A673 (cell line): Measurements from ENCODE around the gene GNPTAB. TPM values are rescaled to one million over a fixed set of nuclear protein-coding genes. Genes with fewer than 3 reads are reported as not detected.

Source experiments
- BruUV-seq: library from RNA; stranded (reverse); fragments of 400-500 nt; replicated peaks from 2 replicates; lab custom pipeline; 2021; lab: Mats Ljungman, UMichigan
- CTCF ChIA-PET: fragments of 300-600 bp; sonication (Branson Sonifier 250); formaldehyde crosslinking; loops from one replicate; lab custom pipeline; 2022; ENCODE audit warnings: antibody characterized with exemption; lab: Charles Lee
- POLR2A ChIA-PET: fragments of 300-600 bp; sonication (Branson Sonifier 250); formaldehyde crosslinking; loops from one replicate; lab custom pipeline; 2022; ENCODE audit warnings: antibody characterized with exemption; ENCODE audit not compliant: low non-redundant PET; lab: Charles Lee
- DNase-seq: peaks from one replicate; pipeline ENCODE4 v3.0.0-alpha.2; 2015; ENCODE audit warnings: low spot score
- H3K27ac ChIP-seq: fragments of 200-600 bp; sonication (generic); 2 replicates; pipeline ENCODE4 v1.5.1; 2016; ENCODE audit warnings: mixed run types, low read depth, mild to moderate bottlenecking, mixed read lengths, antibody characterized with exemption, low read length; ENCODE audit not compliant: poor library complexity, severe bottlenecking
- H3K27me3 ChIP-seq: fragments of 200-600 bp; sonication (generic); replicated peaks from 2 replicates; pipeline ENCODE4 v1.6.1; 2017; ENCODE audit warnings: mixed run types, low read depth, mild to moderate bottlenecking, mixed read lengths, antibody characterized with exemption, low read length; ENCODE audit not compliant: insufficient read depth, poor library complexity
- H3K36me3 ChIP-seq: fragments of 200-600 bp; sonication (generic); 2 replicates; pipeline ENCODE4 v1.6.1; 2016; ENCODE audit warnings: mixed run types, mild to moderate bottlenecking, mixed read lengths, antibody characterized with exemption, low read length; ENCODE audit not compliant: insufficient read depth, poor library complexity, severe bottlenecking
- H3K4me1 ChIP-seq: fragments of 200-600 bp; sonication (generic); 2 replicates; pipeline ENCODE4 v1.6.1; 2017; ENCODE audit warnings: mixed run types, mild to moderate bottlenecking, mixed read lengths, antibody characterized with exemption, low read length; ENCODE audit not compliant: insufficient read depth, poor library complexity, severe bottlenecking
- H3K4me3 ChIP-seq: fragments of 200-600 bp; sonication (generic); 2 replicates; pipeline ENCODE4 v1.5.1; 2016; ENCODE audit warnings: low read depth, mixed run types, mild to moderate bottlenecking, mixed read lengths, low read length; ENCODE audit not compliant: poor library complexity, severe bottlenecking
- H3K9me3 ChIP-seq: fragments of 200-600 bp; sonication (generic); 2 replicates; pipeline ENCODE4 v1.6.1; 2016; ENCODE audit warnings: mixed run types, low read depth, mild to moderate bottlenecking, mixed read lengths, antibody characterized with exemption, low read length; ENCODE audit not compliant: poor library complexity, severe bottlenecking
- CTCF ChIP-seq: fragments of 300-800, 200-600 bp; sonication (generic); conservative IDR thresholded peaks from 2 replicates; pipeline ENCODE4 v1.5.1; 2017; ENCODE audit warnings: low read depth, mild to moderate bottlenecking, antibody characterized with exemption, low read length, moderate library complexity, mixed read lengths
- EZH2 ChIP-seq: fragments of 200-600 bp; sonication (generic); IDR thresholded peaks from 2 replicates; pipeline ENCODE4 v1.6.1; 2017; ENCODE audit warnings: borderline replicate concordance, low read depth, mild to moderate bottlenecking, mixed read lengths, antibody characterized with exemption, low read length; ENCODE audit not compliant: poor library complexity, severe bottlenecking
- intact Hi-C: fragments of 100-400 bp; cut with micrococcal nuclease; formaldehyde crosslinking; loops from one replicate; pipeline ENCODE4 v1.10.0; 2022; ENCODE audit not compliant: unreplicated experiment
- total RNA-seq: library from RNA; stranded (reverse); gene quantifications from 2 replicates; pipeline ENCODE4 v1.2.3, GENCODE V29; 2021

The GNPTAB gene
- total RNA-seq, 1 experiment from 2014 or later = 19.9 TPM

DNA sequence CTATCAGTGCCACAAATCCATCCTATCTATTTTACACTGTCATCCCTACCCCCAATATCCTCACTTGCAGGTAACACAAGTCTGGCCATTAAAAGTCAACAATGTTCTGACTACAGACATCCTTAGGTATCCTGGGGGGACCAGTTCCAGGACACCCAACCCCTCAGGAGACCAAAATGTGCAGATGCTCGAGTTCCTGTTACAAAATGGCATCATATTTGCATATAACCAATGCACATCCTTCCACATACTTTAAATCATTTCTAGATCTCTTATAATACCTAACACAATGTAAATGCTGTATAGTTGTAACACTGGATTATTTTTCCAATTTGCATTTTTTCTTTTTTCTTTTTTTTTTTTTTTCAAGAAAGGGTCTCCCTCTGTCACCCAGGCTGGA is 98.4 kb downstream of the GNPTAB start:
- BruUV-seq = no TSS peak
- CTCF ChIA-PET = no interaction called here
- no peaks in the 10 kb centered on the region for H3K4me1 ChIP-seq
- TF ChIP-seq EZH2 (no peak), CTCF (no peak)
- no peaks in the 10 kb centered on the region for H3K36me3 ChIP-seq
- POLR2A ChIA-PET = no interaction called here
- no peaks in the 10 kb centered on the region for H3K9me3 ChIP-seq
- H3K4me3 ChIP-seq = no peak overlapping the region
- H3K27ac ChIP-seq = no peak overlapping the region
- intact Hi-C loops = no loop called here
- DNase-seq = no peak
- H3K27me3 ChIP-seq = no peaks in the 10 kb centered on the region

DNA sequence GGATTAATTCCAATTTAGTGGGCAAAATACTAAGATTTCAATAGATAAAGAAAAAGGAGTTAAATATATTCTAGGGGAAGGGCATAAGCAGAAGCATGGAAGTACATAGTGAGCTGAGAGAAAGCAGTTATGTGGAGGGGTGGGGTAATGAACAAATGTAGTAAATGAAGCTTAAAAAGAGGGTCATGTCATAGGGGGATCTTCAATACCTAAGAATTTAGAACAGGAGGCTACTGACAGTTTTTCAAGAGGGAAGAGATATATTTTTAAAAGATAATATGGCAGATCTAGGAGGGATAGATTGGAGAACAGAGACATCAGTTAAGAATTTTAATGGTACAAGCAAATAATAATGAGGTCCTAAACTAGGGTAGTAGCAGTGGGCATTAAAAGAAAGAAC is 100.9 kb downstream of the GNPTAB start:
- no TSS peak for BruUV-seq
- POLR2A ChIA-PET = no interaction called here
- CTCF ChIA-PET = no interaction called here

DNA sequence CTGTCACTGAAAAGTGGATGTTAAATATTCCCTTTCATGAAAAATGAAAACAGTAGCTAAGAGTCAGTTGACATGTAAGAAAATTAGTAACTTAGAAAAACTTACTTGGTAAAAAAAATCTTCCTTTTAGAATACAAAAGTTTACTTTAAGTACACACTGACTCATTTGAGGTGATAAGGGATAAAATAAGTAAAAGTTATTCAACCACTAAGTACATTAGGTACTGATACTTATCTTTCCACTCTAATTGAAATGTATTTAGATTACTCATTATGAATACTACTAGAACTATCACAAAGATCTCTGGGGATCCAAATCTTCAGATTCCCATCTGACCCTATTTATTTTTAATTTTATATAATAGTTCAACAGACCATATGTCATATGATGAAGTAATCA is 103.7 kb downstream of the GNPTAB start:
- POLR2A ChIA-PET = no interaction called here

More for the DNA sequence above, 100.9 kb downstream of the GNPTAB start:
- no peak overlapping the region for H3K27ac ChIP-seq
- H3K4me1 ChIP-seq = no peaks in the 10 kb centered on the region
- intact Hi-C loops = no loop called here
- H3K9me3 ChIP-seq = no peaks in the 10 kb centered on the region
- no peak for TF ChIP-seq EZH2
- TF ChIP-seq CTCF = no peak
- no peak overlapping the region for H3K4me3 ChIP-seq
- no peak for DNase-seq
- H3K27me3 ChIP-seq = no peaks in the 10 kb centered on the region
- H3K36me3 ChIP-seq = no peaks in the 10 kb centered on the region

More for the DNA sequence above, 103.7 kb downstream of the GNPTAB start:
- no peaks in the 10 kb centered on the region for H3K9me3 ChIP-seq
- CTCF ChIA-PET = no interaction called here
- no peak for TF ChIP-seq EZH2
- TF ChIP-seq CTCF = no peak
- DNase-seq = no peak
- no peaks in the 10 kb centered on the region for H3K36me3 ChIP-seq
- H3K27me3 ChIP-seq = no peaks in the 10 kb centered on the region
- no peaks in the 10 kb centered on the region for H3K4me1 ChIP-seq
- H3K4me3 ChIP-seq = no peak overlapping the region
- H3K27ac ChIP-seq = no peak overlapping the region
- BruUV-seq = no TSS peak
- intact Hi-C loops = no loop called here
